OCI-LY7 (cell line): ENCODE results near the gene AK9. TPM values are rescaled to one million over a fixed set of nuclear protein-coding genes. Genes with fewer than 3 reads are reported as not detected.
A peak's percentile ranks its signal among the peaks of the same experiment; 100 is the strongest.

Source experiments
- BruUV-seq: library from RNA; stranded (reverse); fragments of 400-500 nt; replicated peaks from 2 replicates; lab custom pipeline; 2021; lab: Mats Ljungman, UMichigan
- CTCF ChIA-PET: fragments of 300-600 bp; sonication (Branson Sonifier 250); formaldehyde crosslinking; loops from one replicate; lab custom pipeline; 2022; ENCODE audit warnings: antibody characterized with exemption; ENCODE audit not compliant: unreplicated experiment; lab: Charles Lee
- POLR2A ChIA-PET: fragments of 300-600 bp; sonication (Branson Sonifier 250); formaldehyde crosslinking; loops from one replicate; lab custom pipeline; 2022; ENCODE audit warnings: antibody characterized with exemption; lab: Charles Lee
- DNase-seq: peaks from one replicate; pipeline ENCODE4 v3.0.0-alpha.2; 2015; ENCODE audit warnings: low spot score
- H2AFZ ChIP-seq: fragments of 200-600 bp; sonication (generic), shearing (Covaris generic); 2 replicates; pipeline ENCODE4 v1.6.1; 2014; ENCODE audit warnings: mild to moderate bottlenecking, antibody characterized with exemption, low read length, moderate library complexity
- H3K27ac ChIP-seq: fragments of 200-600 bp; sonication (generic); 2 replicates; pipeline ENCODE4 v1.5.1; 2014; ENCODE audit warnings: mixed run types, low read depth, mild to moderate bottlenecking, moderate library complexity, low read length, inconsistent platforms; ENCODE audit not compliant: poor library complexity, severe bottlenecking
- H3K36me3 ChIP-seq: fragments of 200-600 bp; sonication (generic); 2 replicates; pipeline ENCODE4 v1.6.1; 2014; ENCODE audit warnings: mild to moderate bottlenecking, antibody characterized with exemption, low read length, moderate library complexity, mixed read lengths; ENCODE audit not compliant: insufficient read depth
- H3K4me1 ChIP-seq: fragments of 200-600 bp; sonication (generic); 2 replicates; pipeline ENCODE4 v1.5.1; 2014; ENCODE audit warnings: mild to moderate bottlenecking, low read length; ENCODE audit not compliant: insufficient read depth, poor library complexity, severe bottlenecking
- H3K4me2 ChIP-seq: fragments of 200-600 bp; sonication (generic); 2 replicates; pipeline ENCODE4 v1.6.1; 2014; ENCODE audit warnings: mild to moderate bottlenecking, low read length
- H3K4me3 ChIP-seq: fragments of 200-600 bp; sonication (generic); 2 replicates; pipeline ENCODE4 v1.5.1; 2014; ENCODE audit warnings: mild to moderate bottlenecking, low read depth, low read length; ENCODE audit not compliant: poor library complexity, severe bottlenecking
- H3K79me2 ChIP-seq: fragments of 200-600 bp; sonication (generic); 2 replicates; pipeline ENCODE4 v1.6.1; 2016; ENCODE audit warnings: low read depth, mild to moderate bottlenecking, low read length, moderate library complexity, mixed read lengths; ENCODE audit not compliant: insufficient read depth
- H3K9me2 ChIP-seq: fragments of 200-600 bp; sonication (generic); 2 replicates; pipeline ENCODE4 v1.6.1; 2016; ENCODE audit warnings: mild to moderate bottlenecking, low read length, mixed read lengths; ENCODE audit not compliant: insufficient read depth
- H3K9me3 ChIP-seq: fragments of 200-600 bp; sonication (generic); 2 replicates; pipeline ENCODE4 v1.6.1; 2014; ENCODE audit warnings: mild to moderate bottlenecking, mixed run types, low read length, mixed read lengths
- H4K20me1 ChIP-seq: fragments of 200-600 bp; sonication (generic); 2 replicates; pipeline ENCODE4 v1.6.1; 2014; ENCODE audit warnings: mild to moderate bottlenecking, antibody characterized with exemption, low read length, moderate library complexity, mixed read lengths; ENCODE audit not compliant: insufficient read depth
- CTCF ChIP-seq: fragments of 200-600 bp; sonication (generic); conservative IDR thresholded peaks from 2 replicates; pipeline ENCODE4 v1.5.1; 2014; ENCODE audit warnings: mild to moderate bottlenecking, antibody characterized with exemption, low read length, moderate library complexity, mixed read lengths
- EZH2phosphoT487 ChIP-seq: fragments of 200-600 bp; sonication (generic); IDR thresholded peaks from 2 replicates; pipeline ENCODE4 v1.6.1; 2018; ENCODE audit warnings: low read depth, borderline replicate concordance, mild to moderate bottlenecking, mixed run types, antibody characterized with exemption, low read length, moderate library complexity, mixed read lengths
- intact Hi-C: fragments of 100-400 bp; cut with micrococcal nuclease; formaldehyde crosslinking; loops from one replicate; pipeline ENCODE4 v1.10.0; 2022; ENCODE audit not compliant: unreplicated experiment
- total RNA-seq, 2 experiments: library from RNA; depleted of rRNA in 1 of 2; stranded (reverse); fragments of >200 nt in 1 of 2; shearing (Covaris generic) in 1 of 2; gene quantifications; 2 replicates each; pipeline ENCODE4 v1.2.3, GENCODE V29; 2014 to 2022

AK9 gene
- total RNA-seq, 2 experiments from 2014 or later = 4.9 to 6.7 TPM

GRCh38 chr6:109446541-109446940, 244.5 kb downstream of the AK9 start:
- ChIA-PET CTCF (no interaction called here), POLR2A (interaction anchor here (1.4 kb wide), 1 partner anchor 9 kb away, joined by 4 read pairs; the partner anchor contains the start of gene MICAL1)
- H3K4me2 ChIP-seq = no peak overlapping the region
- H3K9me2 ChIP-seq = no peaks in the 10 kb centered on the region
- H2AFZ ChIP-seq = no peak overlapping the region
- H3K9me3 ChIP-seq = no peaks in the 10 kb centered on the region
- intact Hi-C loops = no loop called here
- TF ChIP-seq EZH2phosphoT487 (no peak), CTCF (no peak)
- peaks cover 26% of the 10 kb centered on the region for H3K4me1 ChIP-seq
- H3K27ac ChIP-seq = no peak overlapping the region
- H3K4me3 ChIP-seq = no peak overlapping the region
- H3K79me2 ChIP-seq = no peaks in the 10 kb centered on the region
- BruUV-seq = no TSS peak
- no peaks in the 10 kb centered on the region for H4K20me1 ChIP-seq
- DNase-seq = no peak
- peaks cover 82% of the 10 kb centered on the region for H3K36me3 ChIP-seq

GRCh38 chr6:109446072-109446471, 244.9 kb downstream of the AK9 start:
- Histone ChIP-seq H3K4me2 (no peak overlapping the region), H3K4me3 (no peak overlapping the region), H4K20me1 (no peaks in the 10 kb centered on the region), H3K79me2 (no peaks in the 10 kb centered on the region), H2AFZ (no peak overlapping the region), H3K27ac (no peak overlapping the region), H3K9me2 (no peaks in the 10 kb centered on the region), H3K9me3 (no peaks in the 10 kb centered on the region), H3K4me1 (peaks cover 26% of the 10 kb centered on the region), H3K36me3 (peaks cover 77% of the 10 kb centered on the region)
- ChIA-PET POLR2A (no interaction called here), CTCF (no interaction called here)
- no peak for DNase-seq
- BruUV-seq = no TSS peak
- no peak for TF ChIP-seq EZH2phosphoT487
- no peak for TF ChIP-seq CTCF
- intact Hi-C loops = no loop called here

DNA sequence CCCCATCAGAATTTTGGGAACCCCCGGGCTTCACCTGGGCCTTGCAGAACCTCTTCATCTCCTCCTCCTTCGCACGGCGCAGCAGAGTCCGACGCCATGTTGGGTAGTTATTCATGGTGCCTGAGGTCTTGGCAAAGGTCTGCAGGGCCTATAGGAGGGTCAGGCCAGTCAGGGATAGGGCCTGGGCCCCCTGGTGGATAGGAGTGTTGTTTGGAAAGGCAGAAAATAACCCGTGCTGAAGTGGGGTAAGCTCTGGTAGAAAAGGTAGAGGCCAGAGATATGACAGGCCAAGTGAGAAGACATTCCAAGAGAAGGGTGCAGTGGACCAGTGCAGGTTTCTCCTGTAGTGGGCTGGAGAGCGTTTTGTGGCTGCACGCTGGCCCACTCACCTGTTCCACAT, 245.6 kb downstream of the AK9 start:
- no peak overlapping the region for H2AFZ ChIP-seq
- H3K4me2 ChIP-seq = no peak overlapping the region
- no peaks in the 10 kb centered on the region for H3K9me2 ChIP-seq
- H3K4me1 ChIP-seq = peaks cover 20% of the 10 kb centered on the region
- ChIA-PET POLR2A (interaction anchor here (7.4 kb wide), 1 partner anchor 9 kb away, joined by 64 read pairs; the partner anchor contains the start of gene MICAL1), CTCF (no interaction called here)
- TF ChIP-seq EZH2phosphoT487 (no peak), CTCF (0 out of 2 replicates have a peak, but pooled peaks have one; percentile 29)
- no TSS peak for BruUV-seq
- H3K36me3 ChIP-seq = peaks cover 71% of the 10 kb centered on the region
- H3K9me3 ChIP-seq = no peaks in the 10 kb centered on the region
- no peak overlapping the region for H3K27ac ChIP-seq
- no peaks in the 10 kb centered on the region for H4K20me1 ChIP-seq
- intact Hi-C loops = no loop called here
- no peak for DNase-seq
- H3K4me3 ChIP-seq = no peak overlapping the region
- no peaks in the 10 kb centered on the region for H3K79me2 ChIP-seq
